Activated CD8-positive, alpha-beta T cell treated with anti-CD3 and anti-CD28 coated beads for 36 hours (primary cell): ENCODE data around the gene ITK. TPM values are rescaled to one million over a fixed set of nuclear protein-coding genes. Genes with fewer than 3 reads are reported as not detected.

ENCODE experiments used
- ATAC-seq: fragments of 200-7000 bp; cut with Tn5 transposase; one replicate; pipeline ENCODE4 v1.10.0; 2021; ENCODE audit warnings: mild to moderate bottlenecking, moderate library complexity
- CTCF ChIA-PET: fragments of 350-600 bp; sonication (Branson Sonifier 250); formaldehyde crosslinking; loops from one replicate; lab custom pipeline; 2021; ENCODE audit warnings: antibody characterized with exemption; lab: Charles Lee
- POLR2A ChIA-PET: fragments of 350-600 bp; sonication (Branson Sonifier 250); formaldehyde crosslinking; loops from one replicate; lab custom pipeline; 2021; ENCODE audit warnings: antibody characterized with exemption; lab: Charles Lee
- DNase-seq: peaks from one replicate; pipeline ENCODE4 v3.0.0-alpha.2; 2020
- H3K27ac Mint-ChIP-seq: one replicate; pipeline ENCODE4 v1.8.0; 2021; ENCODE audit warnings: mild to moderate bottlenecking, mixed read lengths
- H3K27me3 Mint-ChIP-seq: one replicate; pipeline ENCODE4 v1.8.0; 2021; ENCODE audit warnings: mixed read lengths
- H3K36me3 Mint-ChIP-seq: one replicate; pipeline ENCODE4 v1.8.0; 2021; ENCODE audit warnings: low read depth, mixed read lengths
- H3K4me1 Mint-ChIP-seq: one replicate; pipeline ENCODE4 v1.8.0; 2021; ENCODE audit warnings: low read depth, mixed read lengths
- H3K4me3 Mint-ChIP-seq: one replicate; pipeline ENCODE4 v1.8.0; 2021; ENCODE audit warnings: mild to moderate bottlenecking, moderate library complexity, mixed read lengths
- H3K9me3 Mint-ChIP-seq: one replicate; pipeline ENCODE4 v1.8.0; 2021; ENCODE audit warnings: mixed read lengths
- CTCF ChIP-seq: fragments of 200-600 bp; IDR thresholded peaks from one replicate; pipeline ENCODE4 v1.8.0; 2022; ENCODE audit warnings: antibody characterized with exemption, mild to moderate bottlenecking
- intact Hi-C: fragments of 100-400 bp; cut with micrococcal nuclease; formaldehyde crosslinking; loops from one replicate; pipeline ENCODE4 v1.10.0; 2022
- total RNA-seq, 2 experiments: library from RNA; stranded (reverse); gene quantifications; one replicate each; pipeline ENCODE4 v1.2.3, GENCODE V29; 2021

The ITK gene
- total RNA-seq, 2 experiments from 2014 or later = 229 to 236 TPM

GRCh38 chr5:157189223-157189622, 8.6 kb downstream of the ITK start:
- Mint-ChIP-seq H3K27ac (peak overlapping the region; percentile 94), H3K9me3 (no peaks in the 10 kb centered on the region), H3K4me3 (peak overlapping the region; percentile 99), H3K27me3 (no peaks in the 10 kb centered on the region), H3K36me3 (peaks cover 90% of the 10 kb centered on the region), H3K4me1 (peaks cover 56% of the 10 kb centered on the region)
- intact Hi-C loops = no loop called here
- DNase-seq = peak; percentile 68
- CTCF ChIA-PET = interaction anchor here (0.7 to 9.3 kb wide), 12 partner anchors 9 to 60 kb away, joined by 3 to 80 read pairs (median 4); partner anchors contain the start of gene ITK
- ATAC-seq = peak; percentile 50
- no peak for TF ChIP-seq CTCF
- POLR2A ChIA-PET = interaction anchor here (1.0 to 55.7 kb wide), 11 partner anchors 4 to 125 kb away, joined by 3 to 1980 read pairs (median 13); partner anchors contain the start of genes GARIN3, ITK and MED7

GRCh38 chr5:157193699-157194424, 13.2 kb downstream of the ITK start:
- no peaks in the 10 kb centered on the region for H3K9me3 Mint-ChIP-seq
- peaks cover 78% of the 10 kb centered on the region for H3K36me3 Mint-ChIP-seq
- DNase-seq (no peak), ATAC-seq (no peak)
- POLR2A ChIA-PET = interaction anchor here (0.6 to 55.7 kb wide), 11 partner anchors 8 to 118 kb away, joined by 3 to 1980 read pairs (median 3); partner anchors contain the start of genes GARIN3 and ITK
- TF ChIP-seq CTCF = no peak
- H3K27me3 Mint-ChIP-seq = no peaks in the 10 kb centered on the region
- H3K4me3 Mint-ChIP-seq = peak overlapping the region; percentile 99
- intact Hi-C loops = no loop called here
- peaks cover 80% of the 10 kb centered on the region for H3K4me1 Mint-ChIP-seq
- peak overlapping the region; percentile 83 for H3K27ac Mint-ChIP-seq
- CTCF ChIA-PET = interaction anchor here (1.0 to 9.3 kb wide), 5 partner anchors 12 to 44 kb away, joined by 3 to 80 read pairs (median 3); no protein-coding TSS in a partner anchor

GRCh38 chr5:157196045-157196444, 15.4 kb downstream of the ITK start:
- Mint-ChIP-seq H3K4me1 (peaks cover 84% of the 10 kb centered on the region), H3K27ac (peak overlapping the region; percentile 100), H3K4me3 (peak overlapping the region; percentile 38), H3K36me3 (peaks cover 80% of the 10 kb centered on the region), H3K9me3 (no peaks in the 10 kb centered on the region), H3K27me3 (no peaks in the 10 kb centered on the region)
- TF ChIP-seq CTCF = no peak
- POLR2A ChIA-PET = interaction anchor here (0.6 to 55.7 kb wide), 5 partner anchors 6 to 54 kb away, joined by 3 to 1980 read pairs (median 207); partner anchors contain the start of genes GARIN3 and ITK
- intact Hi-C loops = no loop called here
- DNase-seq (no peak), ATAC-seq (peak; percentile 5)
- CTCF ChIA-PET = interaction anchor here (0.7 to 2.1 kb wide), 10 partner anchors 9 to 85 kb away, joined by 3 to 8 read pairs (median 3); partner anchors contain the start of genes ITK and MED7

- intact Hi-C loops = no loop called here
- H3K9me3 Mint-ChIP-seq = no peaks in the 10 kb centered on the region
- ATAC-seq (peak; percentile 27), DNase-seq (peak; percentile 64)
- ChIA-PET POLR2A (interaction anchor here (0.8 to 55.7 kb wide), 5 partner anchors 5 to 70 kb away, joined by 3 to 1980 read pairs (median 207); partner anchors contain the start of genes GARIN3 and ITK), CTCF (interaction anchor here (1.5 to 2.1 kb wide), 5 partner anchors 10 to 73 kb away, joined by 3 to 8 read pairs (median 5); partner anchors contain the start of gene ITK)
- peak overlapping the region; percentile 100 for H3K27ac Mint-ChIP-seq
- TF ChIP-seq CTCF = no peak
- H3K4me3 Mint-ChIP-seq = peak overlapping the region; percentile 64
- H3K36me3 Mint-ChIP-seq = peaks cover 80% of the 10 kb centered on the region
- no peaks in the 10 kb centered on the region for H3K27me3 Mint-ChIP-seq
- peaks cover 88% of the 10 kb centered on the region for H3K4me1 Mint-ChIP-seq
These were observed 16.4 kb downstream of the ITK start for GRCh38 chr5:157197086-157197485.
